Stimulated activated CD4-positive, alpha-beta T cell treated with anti-CD3 and anti-CD28 coated beads, TNF-alpha, amount 100 ng/mL, for 1 hour (primary cell): ENCODE results near the gene INPP5K.
"Not testable (repeated sequence)": the region's sequence is repeated elsewhere in the genome, so short reads cannot be mapped to it uniquely, and the experiment has no call there.

Experiments
- DNase-seq, 3 donors: peaks; one replicate each; pipeline ENCODE4 v3.0.0-alpha.2; 2020; ENCODE audit warnings: low read depth in 3 of 3, low spot score in 1 of 3

INPP5K gene

DNA sequence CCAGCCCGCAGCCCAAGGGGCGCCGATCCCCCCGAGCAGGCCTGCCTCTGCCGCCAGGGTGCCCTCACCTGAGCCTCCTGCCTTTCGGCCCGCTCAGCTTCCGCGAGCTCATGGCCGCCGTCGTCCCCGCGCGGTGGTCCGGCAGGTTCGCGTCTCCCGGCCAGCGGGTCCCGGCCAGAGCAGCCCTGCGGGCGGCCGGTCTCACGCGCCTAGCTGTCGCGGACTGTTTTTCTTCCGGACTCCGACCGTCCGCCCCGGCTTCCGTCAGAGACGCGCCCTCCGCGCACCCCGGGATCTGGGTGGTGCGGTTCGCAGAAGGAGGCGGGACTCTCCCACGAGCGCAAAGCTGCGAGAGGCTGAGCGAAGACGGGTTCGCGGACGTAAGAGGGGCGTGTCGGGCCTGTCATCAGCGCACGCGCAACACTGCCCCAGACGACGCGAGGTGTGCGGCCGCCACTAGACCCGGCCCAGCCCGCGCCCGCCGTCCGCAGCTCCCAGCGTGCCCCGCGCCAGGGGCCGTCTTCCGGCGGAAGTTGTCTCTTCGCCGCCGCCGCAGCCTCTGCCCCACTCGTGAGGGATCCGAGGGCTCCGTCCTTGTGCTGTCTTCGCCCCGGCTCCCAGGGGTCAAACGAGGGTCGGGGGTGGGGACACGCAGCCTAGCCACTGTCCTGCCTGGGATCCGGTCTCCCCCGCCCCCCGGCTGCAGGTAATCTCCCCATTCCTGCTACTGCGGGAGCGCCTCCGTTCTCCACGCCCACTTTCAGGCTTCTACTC lies at the start of gene INPP5K:
INPP5K (minus strand) TSS at position 225 of the 774 bp plus-strand sequence; CDS start at position 112, 113 bp downstream.
- peak; percentile 91 to 95 (median 94) for DNase-seq

DNA sequence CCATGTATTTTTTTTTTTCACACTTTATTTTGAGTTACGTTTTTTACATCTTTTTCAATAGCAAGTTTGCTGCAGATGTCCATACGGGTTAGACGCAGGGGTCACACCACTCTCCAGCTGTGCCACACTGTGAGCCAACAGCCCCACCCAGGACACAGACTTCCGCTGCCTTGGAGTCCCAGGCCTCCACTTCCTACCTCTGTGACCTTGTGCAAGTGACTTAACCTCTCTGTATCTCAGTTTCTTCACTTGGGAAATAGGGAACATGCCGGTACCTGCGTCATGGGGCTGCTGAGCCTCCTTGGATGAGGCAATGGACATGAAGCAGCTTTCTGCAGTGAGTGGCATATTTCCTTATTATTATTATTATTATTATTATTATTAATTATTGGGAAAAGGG lies 49.5 kb upstream of the INPP5K start:
- DNase-seq: no peak

DNA sequence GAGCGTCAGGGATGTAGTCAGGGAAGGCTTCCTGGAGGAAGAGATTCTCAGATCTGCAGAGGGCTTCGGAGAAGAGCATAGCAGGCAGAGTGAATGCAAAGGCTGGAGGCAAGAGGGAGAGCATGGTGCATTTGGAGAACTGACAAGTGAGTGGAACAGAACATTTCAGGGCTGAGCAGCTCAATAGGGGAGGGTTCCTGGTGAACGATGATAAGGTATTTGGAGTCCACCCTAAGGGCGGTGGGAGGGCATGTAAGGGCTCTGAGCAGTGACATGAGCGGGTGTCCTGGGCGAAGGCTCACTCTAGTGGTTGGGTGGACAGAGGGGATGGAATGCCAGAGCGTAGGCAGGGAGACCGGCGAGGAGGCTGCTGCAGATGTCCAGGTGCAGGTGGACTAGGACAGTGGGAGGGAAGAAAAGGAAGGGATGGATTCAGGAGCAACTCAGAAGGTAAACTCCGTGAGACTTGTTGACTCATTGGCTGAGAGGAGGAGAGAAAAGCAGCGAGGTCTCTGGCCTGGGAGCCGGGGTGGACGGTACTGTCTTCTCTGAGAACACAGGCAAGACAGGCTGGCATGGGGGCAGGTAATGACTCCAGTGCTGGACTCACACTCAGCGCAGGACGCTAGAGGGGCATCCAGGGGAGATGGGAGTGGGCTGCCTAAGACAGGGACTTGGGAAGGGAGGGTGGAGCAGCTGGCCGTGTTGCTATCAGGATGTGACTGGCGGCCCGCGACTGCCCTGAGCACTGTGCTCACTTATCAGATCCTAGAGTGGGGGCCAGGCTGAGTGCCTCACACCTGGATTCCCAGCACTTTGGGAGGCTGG lies 47.6 kb upstream of the INPP5K start:
- DNase-seq: no peak

DNA sequence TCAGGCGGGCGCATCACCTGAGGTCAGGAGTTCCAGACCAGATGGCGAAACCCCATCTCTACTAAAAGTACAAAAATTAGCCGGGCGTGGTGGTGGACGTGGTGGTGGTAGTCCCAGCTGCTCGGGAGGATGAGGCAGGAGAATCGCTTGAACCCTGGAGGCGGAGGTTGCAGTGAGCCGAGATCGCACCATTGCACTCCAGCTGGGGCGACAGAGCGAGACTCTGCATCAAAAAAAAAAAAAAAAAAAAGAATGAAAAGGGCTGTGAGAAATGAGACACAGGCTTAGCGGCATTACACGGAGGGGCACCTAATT lies 47.0 kb upstream of the INPP5K start:
- DNase-seq: not testable (repeated sequence)

DNA sequence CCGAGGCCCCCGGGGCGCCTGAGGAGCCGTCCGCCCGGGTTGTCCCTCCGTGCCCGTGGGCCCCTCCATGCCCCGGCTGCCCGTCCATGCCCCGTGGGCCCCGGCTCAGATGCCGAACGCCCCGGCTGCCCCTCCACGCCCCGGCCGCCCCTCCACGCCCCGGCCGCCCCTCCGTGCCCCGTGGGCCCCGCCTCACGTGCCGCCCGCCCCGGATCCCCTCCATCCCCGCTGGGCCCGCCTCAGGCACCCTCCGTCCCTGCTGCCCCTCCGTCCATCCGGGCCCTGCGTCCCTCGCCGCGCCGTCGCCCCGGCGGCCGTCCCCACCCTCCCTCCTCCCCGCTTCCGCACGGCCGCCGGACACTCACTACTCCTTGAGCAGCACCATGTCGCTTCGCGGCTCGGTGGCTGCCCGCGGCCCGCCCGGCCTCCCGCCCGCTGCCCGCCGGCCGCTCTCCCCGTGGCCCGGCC lies 45.8 kb upstream of the INPP5K start:
- no peak for DNase-seq

- peak in 1 of 3 donors; percentile 29 for DNase-seq
Observed at GRCh38 chr17:1561420-1562175, 45.2 kb upstream of the INPP5K start.

DNA sequence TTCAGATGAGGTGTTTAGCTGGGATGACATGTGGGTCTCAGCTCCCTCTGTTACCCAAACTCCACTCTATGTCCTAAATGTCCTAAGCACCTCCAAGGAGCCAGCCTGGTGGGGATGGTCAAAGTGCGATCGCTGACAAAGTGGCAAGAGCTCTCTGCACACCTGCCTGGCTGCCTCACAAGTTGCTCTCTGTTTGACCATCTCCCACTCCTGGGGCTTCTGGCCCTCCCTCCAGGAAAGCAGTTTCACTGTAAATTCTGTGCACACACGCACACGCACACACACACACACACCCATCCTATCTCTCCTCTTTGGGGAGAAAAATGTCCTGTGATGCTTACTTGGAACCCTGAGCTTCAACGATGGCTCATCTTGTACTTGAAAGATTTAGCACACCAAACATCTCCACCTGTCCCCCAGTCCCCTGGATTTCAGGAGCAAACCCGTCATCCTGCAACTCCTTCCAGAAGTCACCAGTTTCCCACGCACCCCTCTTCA lies 44.5 kb upstream of the INPP5K start:
- DNase-seq: no peak

DNA sequence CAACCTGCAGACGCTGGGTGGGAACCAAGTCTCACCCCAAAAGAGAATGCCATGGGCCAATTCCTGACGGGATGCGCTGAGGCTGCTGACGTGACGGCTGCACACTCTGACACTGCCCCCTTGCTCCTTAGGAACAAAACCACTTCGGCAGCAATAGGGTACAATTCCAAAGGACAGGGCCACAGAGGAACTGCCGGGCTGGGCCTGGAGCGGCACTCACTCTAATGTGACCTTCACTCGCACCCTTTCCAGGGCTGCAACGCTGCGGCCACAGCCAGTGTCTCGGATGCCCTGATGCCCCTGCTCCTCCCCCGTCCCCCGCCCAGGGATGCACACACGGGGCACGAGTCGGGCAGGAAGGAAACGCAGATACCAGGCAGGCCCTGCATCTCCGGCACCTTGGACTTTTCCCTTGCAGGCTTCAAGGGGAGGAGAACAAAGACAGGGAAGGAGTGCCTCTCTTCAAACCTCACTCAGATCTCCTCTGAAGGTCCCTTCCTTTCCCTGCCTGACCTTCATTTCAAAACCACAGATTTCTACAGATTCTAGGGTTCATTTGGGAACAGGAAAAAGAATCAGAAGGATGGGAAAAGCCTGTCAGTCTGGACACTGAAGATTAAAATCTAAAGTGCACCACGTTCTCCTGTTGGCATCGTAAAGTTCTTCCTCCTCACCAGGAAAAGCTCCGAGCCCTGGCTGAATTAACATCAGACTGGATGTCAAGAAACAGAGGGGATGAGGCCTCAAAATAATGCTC lies 43.9 kb upstream of the INPP5K start:
- no peak for DNase-seq

GRCh38 chr17:1559047-1560043 lies 42.9 kb upstream of the INPP5K start:
- DNase-seq: no peak

GRCh38 chr17:1558401-1558800 lies 42.0 kb upstream of the INPP5K start:
- DNase-seq: no peak

- DNase-seq: no peak
Observed at GRCh38 chr17:1557355-1558095, 41.1 kb upstream of the INPP5K start.

- no peak for DNase-seq
Observed at GRCh38 chr17:1555651-1556471, 39.4 kb upstream of the INPP5K start.

DNA sequence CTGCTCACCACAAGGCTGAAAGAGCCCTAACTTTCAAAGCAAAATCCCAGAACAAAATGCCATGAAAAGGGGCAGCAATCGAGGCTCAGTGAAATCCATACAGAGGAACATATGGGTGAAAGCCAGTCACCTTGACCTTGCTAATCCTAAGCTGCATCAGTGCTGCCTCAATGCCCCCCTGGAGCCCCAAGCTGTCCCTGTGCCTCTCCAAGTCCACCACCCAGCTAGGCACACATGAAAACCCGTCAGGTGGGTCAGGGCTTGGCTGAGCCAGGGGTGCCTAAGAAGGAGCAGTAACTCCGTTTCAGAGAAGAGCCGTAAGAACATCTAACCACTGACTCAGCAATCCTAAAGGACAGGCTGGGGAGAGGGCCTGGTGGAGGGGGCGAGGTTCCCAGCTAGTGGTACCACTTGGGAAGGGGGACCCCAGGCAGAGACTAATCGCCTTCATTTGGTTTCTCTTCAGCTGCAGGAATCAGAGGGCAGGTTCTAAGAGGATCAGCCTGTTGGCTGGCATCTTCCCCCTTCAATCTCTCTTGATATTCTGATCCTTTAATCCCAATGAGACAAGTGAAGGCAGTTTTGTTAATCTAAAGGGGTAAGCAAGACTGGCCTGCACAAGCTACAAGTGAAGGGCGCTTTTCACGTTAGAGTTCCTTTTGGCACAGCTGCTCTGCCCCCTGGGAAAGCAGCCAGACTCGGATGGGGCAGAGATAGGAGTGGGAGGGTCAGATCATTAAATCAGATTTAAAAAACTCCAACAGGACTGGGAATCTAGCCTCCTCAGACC lies 38.5 kb upstream of the INPP5K start:
- no peak for DNase-seq

- no peak for DNase-seq
Observed at GRCh38 chr17:1553354-1554266, 37.2 kb upstream of the INPP5K start.

GRCh38 chr17:1552932-1553331 lies 36.5 kb upstream of the INPP5K start:
- no peak for DNase-seq

DNA sequence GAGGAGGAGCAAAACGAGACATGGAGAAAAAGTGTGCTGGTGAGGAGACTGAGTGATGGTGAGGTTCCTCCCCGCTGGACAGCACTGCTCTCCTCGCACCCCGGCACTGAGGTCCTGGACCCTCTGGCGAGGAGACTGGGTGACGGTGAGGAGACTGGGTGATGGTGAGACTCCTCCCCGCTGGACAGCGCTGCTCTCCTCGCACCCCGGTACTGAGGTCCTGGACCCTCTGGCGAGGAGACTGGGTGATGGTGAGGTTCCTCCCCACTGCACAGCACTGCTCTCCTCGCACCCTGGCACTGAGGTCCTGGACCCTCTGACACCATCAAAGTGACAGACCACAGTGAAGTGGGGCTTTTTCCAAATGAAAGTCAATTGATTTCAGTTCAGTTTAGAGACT lies 35.3 kb upstream of the INPP5K start:
- DNase-seq: no peak
